ENCODE results near the gene LDB2.

LDB2 gene

DNA sequence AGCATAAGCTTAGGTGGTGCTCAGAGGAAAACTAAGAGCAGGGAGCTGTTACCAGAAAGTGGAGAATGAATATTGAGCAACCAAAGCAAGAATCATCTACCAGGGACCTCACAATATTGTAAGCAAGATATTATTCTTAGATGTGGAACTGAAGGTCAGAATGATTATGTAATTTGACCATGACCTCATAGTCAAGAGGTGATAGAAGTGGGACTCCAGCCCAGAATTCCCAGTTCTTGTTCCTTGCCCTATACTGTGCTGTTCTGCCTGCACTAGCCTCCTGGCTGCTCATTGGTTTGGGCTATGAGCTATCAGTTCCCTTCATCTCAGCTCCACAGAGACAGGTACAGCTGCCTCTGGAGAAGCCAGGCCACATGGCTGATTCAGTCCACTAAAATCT, 229.4 kb downstream of the LDB2 start:
- Histone ChIP-seq H3K27ac (ENCODE audit: low read length) (no peak overlapping the region), H3K36me3 (ENCODE audit: control insufficient read depth in 2 of 2, insufficient read depth in 2 of 2, low read length in 2 of 2) (no peaks in the 10 kb centered on the region), H3K4me3 (ENCODE audit: low read length in 2 of 2) (no peak overlapping the region), H3K4me1 (ENCODE audit: control insufficient read depth, insufficient read depth, low read length) (peaks cover 8% of the 10 kb centered on the region), H3K9ac (ENCODE audit: low read length in 2 of 2) (no peak overlapping the region), H3K27me3 (ENCODE audit: control insufficient read depth in 1 of 2, insufficient read depth in 2 of 2, low read length in 2 of 2) (no peaks in the 10 kb centered on the region), H3K9me3 (ENCODE audit: control insufficient read depth in 2 of 2, low read length in 2 of 2) (no peaks in the 10 kb centered on the region)

DNA sequence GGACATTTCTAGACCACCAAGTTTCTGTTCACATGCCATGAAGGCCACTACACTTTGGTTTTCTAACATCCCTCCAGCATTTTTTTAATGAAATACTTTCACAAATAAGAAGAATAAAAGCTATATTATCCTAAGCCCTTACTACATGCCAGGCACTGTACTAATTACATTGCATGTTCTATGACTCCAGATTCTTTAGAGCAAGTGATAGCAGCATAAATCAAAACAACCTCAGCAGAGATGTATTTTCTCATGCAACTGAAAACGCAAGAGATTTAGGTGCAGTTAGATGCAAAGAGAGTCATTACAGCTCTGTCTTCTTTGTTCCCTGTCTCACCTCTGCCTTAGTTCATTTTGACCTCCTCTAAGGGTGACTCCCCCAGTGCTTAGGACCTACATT, 230.0 kb downstream of the LDB2 start:
- H3K9me3 ChIP-seq (ENCODE audit: control insufficient read depth in 2 of 2, low read length in 2 of 2) = no peaks in the 10 kb centered on the region
- no peaks in the 10 kb centered on the region for H3K36me3 ChIP-seq (ENCODE audit: control insufficient read depth in 2 of 2, insufficient read depth in 2 of 2, low read length in 2 of 2)
- H3K27ac ChIP-seq (ENCODE audit: low read length) = no peak overlapping the region

DNA sequence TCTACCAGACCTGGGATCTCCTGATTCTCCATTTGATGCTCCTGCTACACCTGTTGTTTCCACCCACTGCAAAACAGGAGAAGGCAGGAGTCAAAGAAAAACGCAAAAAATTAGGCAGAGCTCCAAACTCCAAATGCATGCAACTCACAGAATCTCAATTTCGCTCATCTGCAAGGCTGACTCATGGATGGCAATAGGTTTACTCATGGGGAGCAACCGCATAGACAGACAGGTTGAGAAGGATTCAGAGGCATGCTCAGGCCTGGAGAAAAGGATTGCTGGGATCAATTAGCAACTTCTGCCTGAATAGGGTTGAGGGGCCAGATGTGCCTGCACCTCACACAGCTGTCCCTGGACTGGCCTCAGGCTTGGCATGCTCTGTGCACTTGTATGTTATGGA, 231.0 kb downstream of the LDB2 start:
- no peak overlapping the region for H3K27ac ChIP-seq (ENCODE audit: low read length)
- peaks cover 8% of the 10 kb centered on the region for H3K4me1 ChIP-seq (ENCODE audit: control insufficient read depth, insufficient read depth, low read length)
- no peaks in the 10 kb centered on the region for H3K27me3 ChIP-seq (ENCODE audit: control insufficient read depth in 1 of 2, insufficient read depth in 2 of 2, low read length in 2 of 2)
- H3K9me3 ChIP-seq (ENCODE audit: control insufficient read depth in 2 of 2, low read length in 2 of 2) = no peaks in the 10 kb centered on the region
- no peak overlapping the region for H3K4me3 ChIP-seq (ENCODE audit: low read length in 2 of 2)
- H3K9ac ChIP-seq (ENCODE audit: low read length in 2 of 2) = no peak overlapping the region
- no peaks in the 10 kb centered on the region for H3K36me3 ChIP-seq (ENCODE audit: control insufficient read depth in 2 of 2, insufficient read depth in 2 of 2, low read length in 2 of 2)

More for the DNA sequence above, 230.0 kb downstream of the LDB2 start:
- no peaks in the 10 kb centered on the region for H3K27me3 ChIP-seq (ENCODE audit: control insufficient read depth in 1 of 2, insufficient read depth in 2 of 2, low read length in 2 of 2)
- peaks cover 8% of the 10 kb centered on the region for H3K4me1 ChIP-seq (ENCODE audit: control insufficient read depth, insufficient read depth, low read length)
- H3K9ac ChIP-seq (ENCODE audit: low read length in 2 of 2) = no peak overlapping the region
- no peak overlapping the region for H3K4me3 ChIP-seq (ENCODE audit: low read length in 2 of 2)

DNA sequence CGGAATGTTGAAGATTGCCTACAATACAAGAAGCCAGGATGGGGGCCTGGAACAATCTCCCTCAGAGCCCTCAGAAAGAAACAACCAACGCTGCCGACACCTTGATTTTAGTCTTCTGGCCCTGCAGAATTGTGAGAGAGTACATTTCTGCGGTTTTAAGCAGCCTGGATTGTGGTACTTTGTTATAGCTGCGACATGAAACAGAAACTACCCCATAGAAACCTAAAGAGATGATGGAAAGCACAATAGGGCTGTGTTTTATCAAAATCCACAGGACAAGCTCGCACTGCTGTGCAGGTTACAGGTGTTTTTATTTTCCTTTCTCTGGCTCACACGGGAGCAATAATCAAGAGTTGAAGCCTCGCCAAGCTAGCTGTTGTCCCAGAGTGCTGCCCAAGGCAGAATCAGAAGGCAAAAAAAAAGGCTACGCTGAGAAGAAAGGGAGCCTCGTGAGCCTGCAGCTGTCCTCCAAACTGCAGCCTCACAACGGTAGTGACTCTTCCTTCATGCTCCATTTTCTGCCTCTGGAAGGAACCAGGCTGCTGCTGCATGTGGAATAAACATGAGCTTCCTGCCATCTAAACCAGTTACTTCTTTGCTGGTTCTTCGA, 232.4 kb downstream of the LDB2 start:
- Histone ChIP-seq H3K36me3 (ENCODE audit: control insufficient read depth in 2 of 2, insufficient read depth in 2 of 2, low read length in 2 of 2) (no peaks in the 10 kb centered on the region), H3K9me3 (ENCODE audit: control insufficient read depth in 2 of 2, low read length in 2 of 2) (no peaks in the 10 kb centered on the region), H3K27ac (ENCODE audit: low read length) (no peak overlapping the region), H3K9ac (ENCODE audit: low read length in 2 of 2) (no peak overlapping the region), H3K4me1 (ENCODE audit: control insufficient read depth, insufficient read depth, low read length) (peaks cover 5% of the 10 kb centered on the region), H3K27me3 (ENCODE audit: control insufficient read depth in 1 of 2, insufficient read depth in 2 of 2, low read length in 2 of 2) (no peaks in the 10 kb centered on the region), H3K4me3 (ENCODE audit: low read length in 2 of 2) (no peak overlapping the region)

DNA sequence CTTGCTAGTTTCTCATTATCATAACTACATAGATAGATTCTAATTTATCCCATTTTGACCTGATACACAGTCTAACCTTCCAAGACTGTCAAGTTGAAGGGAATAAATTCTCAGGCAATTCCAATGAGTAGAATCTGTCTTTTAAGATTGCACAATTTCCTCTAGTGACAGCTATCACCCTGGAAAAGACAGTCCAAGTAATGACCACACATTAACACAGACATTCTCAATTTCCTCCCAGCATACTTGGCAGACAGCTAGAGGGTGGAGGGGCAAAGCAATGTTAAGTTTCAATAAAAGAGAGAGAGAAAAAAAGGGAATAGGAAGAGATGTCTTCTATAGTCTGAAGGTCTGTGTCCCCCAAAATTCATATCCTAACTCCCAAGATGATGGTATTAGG, 234.7 kb downstream of the LDB2 start:
- no peaks in the 10 kb centered on the region for H3K36me3 ChIP-seq (ENCODE audit: control insufficient read depth in 2 of 2, insufficient read depth in 2 of 2, low read length in 2 of 2)
- no peaks in the 10 kb centered on the region for H3K9me3 ChIP-seq (ENCODE audit: control insufficient read depth in 2 of 2, low read length in 2 of 2)
- no peak overlapping the region for H3K4me3 ChIP-seq (ENCODE audit: low read length in 2 of 2)
- no peak overlapping the region for H3K9ac ChIP-seq (ENCODE audit: low read length in 2 of 2)
- no peaks in the 10 kb centered on the region for H3K27me3 ChIP-seq (ENCODE audit: control insufficient read depth in 1 of 2, insufficient read depth in 2 of 2, low read length in 2 of 2)
- no peaks in the 10 kb centered on the region for H3K4me1 ChIP-seq (ENCODE audit: control insufficient read depth, insufficient read depth, low read length)
- H3K27ac ChIP-seq (ENCODE audit: low read length) = no peak overlapping the region

DNA sequence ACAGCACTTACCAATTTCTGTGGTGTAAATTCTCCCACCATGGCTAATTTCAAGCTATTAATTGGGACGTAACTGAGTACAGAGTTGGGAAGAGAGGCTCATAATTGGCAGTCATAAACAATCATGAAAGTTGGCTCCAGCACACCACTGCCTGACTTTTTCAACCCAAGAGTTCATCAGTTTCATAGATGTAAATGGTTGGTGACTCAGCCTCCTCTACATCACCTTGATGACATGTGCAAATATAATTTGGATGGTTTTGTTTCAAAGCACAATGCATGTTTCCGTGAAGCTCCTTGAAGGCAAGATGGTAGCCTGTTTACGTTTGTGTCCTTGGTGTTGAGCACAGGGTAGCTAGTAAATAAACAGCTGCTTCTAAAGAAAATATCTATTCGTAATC, 235.1 kb downstream of the LDB2 start:
- Histone ChIP-seq H3K4me1 (ENCODE audit: control insufficient read depth, insufficient read depth, low read length) (no peaks in the 10 kb centered on the region), H3K4me3 (ENCODE audit: low read length in 2 of 2) (no peak overlapping the region), H3K9ac (ENCODE audit: low read length in 2 of 2) (no peak overlapping the region), H3K27ac (ENCODE audit: low read length) (no peak overlapping the region), H3K27me3 (ENCODE audit: control insufficient read depth in 1 of 2, insufficient read depth in 2 of 2, low read length in 2 of 2) (no peaks in the 10 kb centered on the region), H3K36me3 (ENCODE audit: control insufficient read depth in 2 of 2, insufficient read depth in 2 of 2, low read length in 2 of 2) (no peaks in the 10 kb centered on the region), H3K9me3 (ENCODE audit: control insufficient read depth in 2 of 2, low read length in 2 of 2) (no peaks in the 10 kb centered on the region)

DNA sequence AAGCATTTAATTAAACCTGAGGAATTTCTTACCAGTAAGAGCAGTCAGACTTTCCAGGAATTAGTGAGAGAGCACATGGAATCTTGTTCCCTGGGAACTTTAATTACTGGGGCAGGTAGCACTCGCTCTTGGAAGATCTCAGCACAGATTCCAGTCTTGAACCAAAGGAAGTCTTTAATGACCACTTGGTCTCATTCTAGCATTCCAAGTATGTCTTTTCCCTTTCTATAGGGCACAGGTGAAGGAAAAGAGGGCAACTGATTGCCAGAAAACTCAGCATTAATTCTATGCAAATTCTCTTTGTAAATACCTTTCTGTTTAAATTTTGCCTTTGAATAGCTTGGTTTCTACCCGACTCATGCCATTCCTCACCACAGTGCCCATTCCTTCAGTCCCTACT, 236.6 kb downstream of the LDB2 start:
- Histone ChIP-seq H3K9ac (ENCODE audit: low read length in 2 of 2) (no peak overlapping the region), H3K4me3 (ENCODE audit: low read length in 2 of 2) (no peak overlapping the region), H3K27me3 (ENCODE audit: control insufficient read depth in 1 of 2, insufficient read depth in 2 of 2, low read length in 2 of 2) (no peaks in the 10 kb centered on the region), H3K36me3 (ENCODE audit: control insufficient read depth in 2 of 2, insufficient read depth in 2 of 2, low read length in 2 of 2) (no peaks in the 10 kb centered on the region), H3K9me3 (ENCODE audit: control insufficient read depth in 2 of 2, low read length in 2 of 2) (no peaks in the 10 kb centered on the region), H3K4me1 (ENCODE audit: control insufficient read depth, insufficient read depth, low read length) (no peaks in the 10 kb centered on the region), H3K27ac (ENCODE audit: low read length) (no peak overlapping the region)

DNA sequence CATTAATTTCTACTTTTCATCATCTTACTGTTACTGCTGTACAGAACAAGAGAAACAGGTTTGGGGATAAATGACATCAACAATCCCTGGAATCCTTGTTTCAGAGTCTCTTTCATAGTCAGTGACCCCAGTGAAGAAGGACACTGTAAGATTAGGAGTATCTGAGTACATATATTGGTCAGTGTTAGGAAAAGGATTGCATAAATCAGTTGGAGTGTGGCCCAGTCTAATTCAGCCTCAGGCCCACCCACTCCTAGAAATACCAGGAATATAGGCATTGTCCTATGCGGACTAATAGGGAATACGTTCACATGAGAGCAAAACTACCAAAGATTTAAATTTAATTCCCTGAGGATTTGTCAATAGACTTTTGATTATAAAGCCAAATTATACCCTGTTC, 237.8 kb downstream of the LDB2 start:
- Histone ChIP-seq H3K4me1 (ENCODE audit: control insufficient read depth, insufficient read depth, low read length) (no peaks in the 10 kb centered on the region), H3K9ac (ENCODE audit: low read length in 2 of 2) (no peak overlapping the region), H3K27ac (ENCODE audit: low read length) (no peak overlapping the region), H3K4me3 (ENCODE audit: low read length in 2 of 2) (no peak overlapping the region), H3K36me3 (ENCODE audit: control insufficient read depth in 2 of 2, insufficient read depth in 2 of 2, low read length in 2 of 2) (no peaks in the 10 kb centered on the region), H3K27me3 (ENCODE audit: control insufficient read depth in 1 of 2, insufficient read depth in 2 of 2, low read length in 2 of 2) (no peaks in the 10 kb centered on the region), H3K9me3 (ENCODE audit: control insufficient read depth in 2 of 2, low read length in 2 of 2) (no peaks in the 10 kb centered on the region)

DNA sequence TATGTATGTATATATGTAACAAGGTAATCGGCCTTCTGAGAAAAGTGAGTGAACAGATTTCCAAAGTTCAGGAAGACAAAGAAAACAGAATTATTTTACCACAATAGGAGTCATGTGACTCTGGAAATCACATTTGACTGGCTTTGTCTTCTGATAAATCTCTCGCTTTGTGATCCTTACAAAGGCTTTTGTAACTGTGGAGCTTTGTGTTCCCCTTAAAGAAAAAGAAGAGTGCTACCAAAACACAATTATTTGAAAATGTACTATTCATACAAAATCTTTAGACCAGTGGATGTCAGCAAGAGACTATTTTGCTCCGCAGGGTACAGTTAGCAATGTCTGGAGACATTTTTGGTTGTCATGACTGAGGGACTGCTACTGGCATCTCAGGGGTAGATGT, 238.8 kb downstream of the LDB2 start:
- Histone ChIP-seq H3K9me3 (ENCODE audit: control insufficient read depth in 2 of 2, low read length in 2 of 2) (no peaks in the 10 kb centered on the region), H3K27me3 (ENCODE audit: control insufficient read depth in 1 of 2, insufficient read depth in 2 of 2, low read length in 2 of 2) (no peaks in the 10 kb centered on the region), H3K36me3 (ENCODE audit: control insufficient read depth in 2 of 2, insufficient read depth in 2 of 2, low read length in 2 of 2) (no peaks in the 10 kb centered on the region), H3K9ac (ENCODE audit: low read length in 2 of 2) (no peak overlapping the region), H3K4me3 (ENCODE audit: low read length in 2 of 2) (no peak overlapping the region), H3K4me1 (ENCODE audit: control insufficient read depth, insufficient read depth, low read length) (no peaks in the 10 kb centered on the region), H3K27ac (ENCODE audit: low read length) (no peak overlapping the region)

DNA sequence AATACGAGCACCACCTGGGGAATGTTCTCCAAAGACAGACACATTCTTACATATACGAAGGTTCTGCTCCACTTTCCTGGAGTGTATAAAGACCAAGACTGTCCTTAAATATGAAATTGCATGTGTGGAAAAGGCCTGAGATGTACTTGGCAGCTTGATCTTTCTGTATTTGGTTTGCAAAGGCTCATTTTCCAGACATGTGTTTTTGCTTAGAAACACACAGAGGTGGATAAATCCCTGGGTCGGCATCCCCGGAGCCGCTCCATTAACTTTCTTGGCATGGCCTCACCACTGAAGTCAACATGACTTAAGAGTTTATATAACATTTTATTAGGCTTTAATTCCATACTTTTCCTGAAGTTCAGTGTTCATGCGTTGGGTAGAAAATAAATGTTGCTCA, 239.4 kb downstream of the LDB2 start:
- no peak overlapping the region for H3K27ac ChIP-seq (ENCODE audit: low read length)

DNA sequence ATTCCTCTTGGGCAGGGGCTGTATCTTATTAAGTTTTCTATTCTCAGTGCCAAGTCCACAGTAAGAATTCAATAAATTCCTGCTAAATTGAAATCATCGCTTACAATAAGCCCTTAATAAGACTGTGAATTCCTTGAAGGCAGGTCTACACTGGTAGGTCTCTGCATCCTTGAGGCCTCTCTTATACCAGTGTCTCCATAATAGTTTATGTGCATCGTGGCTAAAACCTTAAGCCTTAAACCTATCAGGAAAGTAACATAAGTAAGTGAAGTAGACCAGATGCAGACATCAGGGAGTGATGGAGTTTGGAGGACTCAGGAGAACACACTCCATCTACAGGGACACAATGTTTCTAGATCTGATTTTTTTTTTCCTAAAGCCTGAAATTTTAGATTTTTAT, 240.3 kb downstream of the LDB2 start:
- no peaks in the 10 kb centered on the region for H3K36me3 ChIP-seq (ENCODE audit: control insufficient read depth in 2 of 2, insufficient read depth in 2 of 2, low read length in 2 of 2)
- H3K4me1 ChIP-seq (ENCODE audit: control insufficient read depth, insufficient read depth, low read length) = no peaks in the 10 kb centered on the region
- no peak overlapping the region for H3K9ac ChIP-seq (ENCODE audit: low read length in 2 of 2)
- no peak overlapping the region for H3K27ac ChIP-seq (ENCODE audit: low read length)
- no peaks in the 10 kb centered on the region for H3K9me3 ChIP-seq (ENCODE audit: control insufficient read depth in 2 of 2, low read length in 2 of 2)
- H3K4me3 ChIP-seq (ENCODE audit: low read length in 2 of 2) = no peak overlapping the region
- no peaks in the 10 kb centered on the region for H3K27me3 ChIP-seq (ENCODE audit: control insufficient read depth in 1 of 2, insufficient read depth in 2 of 2, low read length in 2 of 2)

More for the DNA sequence above, 239.4 kb downstream of the LDB2 start:
- Histone ChIP-seq H3K4me1 (ENCODE audit: control insufficient read depth, insufficient read depth, low read length) (no peaks in the 10 kb centered on the region), H3K36me3 (ENCODE audit: control insufficient read depth in 2 of 2, insufficient read depth in 2 of 2, low read length in 2 of 2) (no peaks in the 10 kb centered on the region), H3K9ac (ENCODE audit: low read length in 2 of 2) (no peak overlapping the region), H3K4me3 (ENCODE audit: low read length in 2 of 2) (no peak overlapping the region), H3K27me3 (ENCODE audit: control insufficient read depth in 1 of 2, insufficient read depth in 2 of 2, low read length in 2 of 2) (no peaks in the 10 kb centered on the region), H3K9me3 (ENCODE audit: control insufficient read depth in 2 of 2, low read length in 2 of 2) (no peaks in the 10 kb centered on the region)
